HL-60 (cell line): ENCODE measurements around the gene EEF1AKMT2.

Source experiments
- CTCF ChIP-seq: IDR thresholded peaks from one replicate; pipeline ENCODE4 v1.5.1; 2011; ENCODE audit warnings: low read length, control low read depth, inconsistent platforms; ENCODE audit not compliant: insufficient read depth
- POLR2AphosphoS5 ChIP-seq: IDR thresholded peaks from 2 replicates; pipeline ENCODE4 v1.6.1; 2012; ENCODE audit warnings: low read depth
- REST ChIP-seq: IDR thresholded peaks from 2 replicates; pipeline ENCODE4 v1.6.1; 2012; ENCODE audit warnings: low read depth; ENCODE audit not compliant: insufficient replicate concordance

GRCh38 chr10:124725171-124725631, 66.5 kb downstream of the EEF1AKMT2 start:
- TF ChIP-seq CTCF (no peak), REST (no peak), POLR2AphosphoS5 (no peak)
